Bronchus fibroblast of lung (primary cell): Measurements from ENCODE around the gene NUTM2G. TPM values are rescaled to one million over a fixed set of nuclear protein-coding genes. Genes with fewer than 3 reads are reported as not detected.

Experiments
- total RNA-seq: library from RNA; depleted of rRNA; stranded (reverse); fragments of >200 nt; gene quantifications from 2 replicates; pipeline ENCODE4 v1.2.3, GENCODE V29; 2015

The NUTM2G gene
- not detected in 2 replicates for total RNA-seq

DNA sequence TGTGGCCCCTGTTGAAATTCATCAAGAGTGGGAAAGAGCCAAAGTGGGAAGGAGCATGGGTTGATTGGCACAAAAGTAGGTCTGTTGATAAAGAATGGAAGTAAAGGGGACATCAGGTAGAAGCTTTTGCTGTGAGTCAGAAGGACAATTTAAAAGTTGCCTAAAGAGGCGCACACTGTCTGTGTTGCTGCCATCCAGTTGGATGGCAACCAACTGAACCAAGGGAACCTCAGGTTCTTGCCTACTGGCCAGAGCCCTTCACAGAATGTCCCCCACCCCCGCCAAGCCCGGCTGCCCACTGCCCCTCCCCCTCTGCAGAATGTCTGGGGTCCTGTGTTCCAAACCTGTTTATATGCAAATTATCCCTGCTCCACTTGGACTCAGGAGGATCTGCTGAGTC, at the start of gene NUTM2G:
Gene NUTM2G, plus strand, starts transcription at position 301 of the 400 bp plus-strand sequence. CDS start 182 bp downstream, outside the sequence.

Other genes starting within 250 kb of the NUTM2G start
- 6.4 and 7.1 TPM in 2 replicates for gene ZNF510, start 150.8 kb upstream of the NUTM2G start, total RNA-seq
- 2.2 and 2.5 TPM in 2 replicates for gene ZNF782, start 74.3 kb upstream of the NUTM2G start, total RNA-seq
- 0.89 and 1.0 TPM in 2 replicates for gene CTSV, start 110.3 kb downstream of the NUTM2G start, total RNA-seq